IMR-90 (cell line): ENCODE results near the gene RBM5. TPM values are rescaled to one million over a fixed set of nuclear protein-coding genes. Genes with fewer than 3 reads are reported as not detected.

ENCODE experiments used
- ATAC-seq: fragments of 200-7000 bp; cut with Tn5 transposase; 2 replicates; pipeline ENCODE4 v1.9.1; 2020; ENCODE audit warnings: low read depth, mild to moderate bottlenecking, moderate library complexity
- BruUV-seq: library from RNA; stranded (reverse); fragments of 400-500 nt; replicated peaks from 2 replicates; lab custom pipeline; 2021; lab: Mats Ljungman, UMichigan
- CTCF ChIA-PET: fragments of 300-600 bp; formaldehyde crosslinking; extraction: SDS; loops from one replicate; lab custom pipeline; 2021; ENCODE audit warnings: antibody characterized with exemption; lab: Yijun Ruan, JAX
- POLR2A ChIA-PET: fragments of 300-600 bp; sonication (Branson Sonifier 250); formaldehyde crosslinking; loops from one replicate; lab custom pipeline; 2022; ENCODE audit warnings: antibody characterized with exemption; ENCODE audit not compliant: unreplicated experiment; lab: Charles Lee
- DNase-seq: peaks from one replicate; pipeline ENCODE4 v3.0.0; 2013
- H2AFZ ChIP-seq: replicated peaks from 2 replicates; pipeline ENCODE3; 2013; ENCODE audit warnings: low read length, mild to moderate bottlenecking; ENCODE audit not compliant: poor library complexity
- H2AK5ac ChIP-seq: 2 replicates; pipeline ENCODE4 v1.6.1; 2013; ENCODE audit warnings: low read depth, low read length, inconsistent platforms
- H2AK9ac ChIP-seq: replicated peaks from 2 replicates; pipeline ENCODE3; 2013; ENCODE audit warnings: mild to moderate bottlenecking, low read depth, low read length, moderate library complexity; ENCODE audit not compliant: poor library complexity
- H2BK120ac ChIP-seq: 2 replicates; pipeline ENCODE4 v1.6.1; 2013; ENCODE audit warnings: low read depth, low read length, inconsistent platforms
- H2BK15ac ChIP-seq: 3 replicates; pipeline ENCODE4 v1.6.1; 2013; ENCODE audit warnings: low read depth, low read length, inconsistent platforms
- H2BK20ac ChIP-seq: 2 replicates; pipeline ENCODE4 v1.6.1; 2013; ENCODE audit warnings: low read depth, mild to moderate bottlenecking, inconsistent platforms, low read length, moderate library complexity
- H2BK5ac ChIP-seq: 2 replicates; pipeline ENCODE4 v1.6.1; 2013; ENCODE audit warnings: mild to moderate bottlenecking, low read depth, low read length, inconsistent platforms; ENCODE audit not compliant: poor library complexity, severe bottlenecking
- H3K14ac ChIP-seq: replicated peaks from 2 replicates; pipeline ENCODE4 v1.6.1; 2013; ENCODE audit warnings: low read depth, low read length, inconsistent platforms
- H3K18ac ChIP-seq: 2 replicates; pipeline ENCODE4 v1.6.1; 2013; ENCODE audit warnings: low read depth, low read length, control low read depth
- H3K23ac ChIP-seq: 2 replicates; pipeline ENCODE4 v1.6.1; 2013; ENCODE audit warnings: low read depth, low read length, inconsistent platforms
- H3K27ac ChIP-seq: 2 replicates; pipeline ENCODE4 v1.5.1; 2013; ENCODE audit warnings: mild to moderate bottlenecking, control low read depth, low read length; ENCODE audit not compliant: insufficient read depth
- H3K27me3 ChIP-seq: 2 replicates; pipeline ENCODE4 v1.6.1; 2013; ENCODE audit warnings: low read length; ENCODE audit not compliant: control insufficient read depth, insufficient read depth
- H3K36me3 ChIP-seq: 2 replicates; pipeline ENCODE4 v1.6.1; 2013; ENCODE audit warnings: low read length, mixed read lengths; ENCODE audit not compliant: control insufficient read depth, insufficient read depth
- H3K4ac ChIP-seq: 2 replicates; pipeline ENCODE4 v1.6.1; 2013; ENCODE audit warnings: low read depth, low read length, inconsistent platforms
- H3K4me1 ChIP-seq: 2 replicates; pipeline ENCODE4 v1.6.1; 2013; ENCODE audit warnings: low read length, mixed read lengths; ENCODE audit not compliant: control insufficient read depth, insufficient read depth
- H3K4me2 ChIP-seq: 2 replicates; pipeline ENCODE4 v1.6.1; 2013; ENCODE audit warnings: low read depth, mild to moderate bottlenecking, control low read depth, low read length, moderate library complexity
- H3K4me3 ChIP-seq: 2 replicates; pipeline ENCODE4 v1.5.1; 2013; ENCODE audit warnings: low read depth, mild to moderate bottlenecking, control low read depth, low read length, moderate library complexity; ENCODE audit not compliant: insufficient read depth
- H3K56ac ChIP-seq: 2 replicates; pipeline ENCODE4 v1.6.1; 2013; ENCODE audit warnings: low read length, inconsistent platforms; ENCODE audit not compliant: insufficient read depth; ENCODE audit errors: extremely low read depth
- H3K79me1 ChIP-seq, 2 experiments: 2 replicates each; pipeline ENCODE4 v1.6.1; 2013; ENCODE audit warnings: low read length in 2 of 2, inconsistent platforms in 1 of 2, low read depth in 1 of 2
- H3K9ac ChIP-seq: 2 replicates; pipeline ENCODE4 v1.6.1; 2013; ENCODE audit warnings: low read depth, low read length, control low read depth
- H3K9me1 ChIP-seq: 2 replicates; pipeline ENCODE4 v1.6.1; 2013; ENCODE audit warnings: low read length, inconsistent platforms; ENCODE audit not compliant: insufficient read depth
- H3K9me3 ChIP-seq: 2 replicates; pipeline ENCODE4 v1.6.1; 2013; ENCODE audit warnings: low read length; ENCODE audit not compliant: control insufficient read depth, insufficient read depth
- H4K20me1 ChIP-seq: 2 replicates; pipeline ENCODE4 v1.6.1; 2013; ENCODE audit warnings: low read length, inconsistent platforms; ENCODE audit not compliant: insufficient read depth
- H4K5ac ChIP-seq: 2 replicates; pipeline ENCODE4 v1.6.1; 2013; ENCODE audit warnings: mild to moderate bottlenecking, low read depth, low read length, control low read depth
- H4K8ac ChIP-seq, 2 experiments: 2 replicates each; pipeline ENCODE4 v1.6.1; 2013; ENCODE audit warnings: low read depth in 2 of 2, low read length in 2 of 2, control low read depth in 1 of 2, inconsistent platforms in 1 of 2
- H4K91ac ChIP-seq: 2 replicates; pipeline ENCODE4 v1.6.1; 2013; ENCODE audit warnings: low read depth, low read length, inconsistent platforms; ENCODE audit not compliant: insufficient read depth
- CEBPB ChIP-seq: IDR thresholded peaks from 2 replicates; pipeline ENCODE4 v1.6.1; 2012; ENCODE audit warnings: low read depth, low read length, improper control_type of control experiment
- CHD1 ChIP-seq: IDR thresholded peaks from 2 replicates; pipeline ENCODE4 v1.6.1; 2012; ENCODE audit warnings: low read depth, low read length, improper control_type of control experiment
- CTCF ChIP-seq: conservative IDR thresholded peaks from 2 replicates; pipeline ENCODE4 v1.5.1; 2012; ENCODE audit warnings: mild to moderate bottlenecking, low read depth, low read length, improper control_type of control experiment
- FOS ChIP-seq: fragments of 150-350 bp; IDR thresholded peaks from 2 replicates; pipeline ENCODE4 v1.6.1; 2016; ENCODE audit warnings: low read depth, low read length
- MAFK ChIP-seq: IDR thresholded peaks from 2 replicates; pipeline ENCODE4 v1.6.1; 2012; ENCODE audit warnings: low read depth, low read length, improper control_type of control experiment
- MAZ ChIP-seq: IDR thresholded peaks from 2 replicates; pipeline ENCODE4 v1.6.1; 2012; ENCODE audit warnings: low read depth, mild to moderate bottlenecking, low read length, improper control_type of control experiment, moderate library complexity, borderline replicate concordance
- MXI1 ChIP-seq: IDR thresholded peaks from 2 replicates; pipeline ENCODE4 v1.6.1; 2012; ENCODE audit warnings: low read depth, mild to moderate bottlenecking, low read length, moderate library complexity, borderline replicate concordance
- NFE2L2 ChIP-seq: fragments of 150-350 bp; IDR thresholded peaks from 2 replicates; pipeline ENCODE4 v1.6.1; 2016; ENCODE audit warnings: low read depth, mild to moderate bottlenecking, low read length
- POLR2A ChIP-seq: IDR thresholded peaks from 2 replicates; pipeline ENCODE4 v1.6.1; 2012; ENCODE audit warnings: mild to moderate bottlenecking, low read depth, low read length
- RAD21 ChIP-seq: IDR thresholded peaks from 2 replicates; pipeline ENCODE4 v1.6.1; 2012; ENCODE audit warnings: low read length, improper control_type of control experiment
- RCOR1 ChIP-seq: IDR thresholded peaks from 2 replicates; pipeline ENCODE4 v1.6.1; 2012; ENCODE audit warnings: mild to moderate bottlenecking, low read length, improper control_type of control experiment; ENCODE audit not compliant: insufficient replicate concordance
- RFX5 ChIP-seq: IDR thresholded peaks from 2 replicates; pipeline ENCODE4 v1.8.0; 2012; ENCODE audit warnings: low read depth, mild to moderate bottlenecking, low read length, moderate library complexity
- SMC3 ChIP-seq: fragments of 150-350 bp; IDR thresholded peaks from 2 replicates; pipeline ENCODE4 v1.6.1; 2016; ENCODE audit warnings: low read depth, mild to moderate bottlenecking, antibody characterized with exemption, low read length, moderate library complexity
- WGBS, 2 experiments: methylation state at CpG; one replicate each; pipeline versions ENCODE4 v1.1.5 to v1.1.7; 2013; ENCODE audit warnings: missing lambda C conversion rate in 2 of 2; ENCODE audit not compliant: insufficient read length in 1 of 2; ENCODE audit errors: extremely low coverage in 2 of 2; 5-methylcytosine and 5-hydroxymethylcytosine counted together
- dilution Hi-C: fragments of 300-500 bp; cut with HindIII; formaldehyde crosslinking; loops from one replicate; pipeline ENCODE4 v1.14.3; 2018; ENCODE audit warnings: low sequenced_read_pairs; ENCODE audit not compliant: unreplicated experiment
- in situ Hi-C: fragments of 300-500 bp; cut with MboI; formaldehyde crosslinking; loops from 3 replicates; pipeline ENCODE4 v1.14.3; 2019; ENCODE audit warnings: low sequenced_read_pairs, inconsistent platforms, mixed read lengths
- intact Hi-C: fragments of 100-400 bp; cut with micrococcal nuclease; formaldehyde crosslinking; loops from 2 replicates; pipeline ENCODE4 v1.10.0; 2022
- polyA plus RNA-seq, 3 experiments: library from polyadenylated mRNA; depleted of rRNA; stranded (reverse); fragments of >200 nt; gene quantifications; 2 replicates each; pipeline ENCODE4 v1.2.3, GENCODE V29; 2012; ENCODE audit warnings: low replicate concordance in 1 of 3
- total RNA-seq: library from RNA; depleted of rRNA; stranded (reverse); fragments of >200 nt; gene quantifications from 2 replicates; pipeline ENCODE4 v1.2.3, GENCODE V29; 2012
- TF ChIP-seq, protein P1 (sequence below): fragments of 150-350 bp; IDR thresholded peaks from 2 replicates; pipeline ENCODE4 v1.6.1; 2017; ENCODE audit warnings: mild to moderate bottlenecking, antibody characterized with exemption, low read length, low read depth
- TF ChIP-seq, protein P2 (sequence below): fragments of 150-350 bp; IDR thresholded peaks from 2 replicates; pipeline ENCODE4 v1.6.1; 2016; ENCODE audit warnings: low read depth, mild to moderate bottlenecking, low read length, moderate library complexity, borderline replicate concordance

The RBM5 gene
- total and polyA plus RNA-seq, 2 of the 4 experiments (the other 2 are of a cell fraction), result 121 to 155 TPM

- Histone ChIP-seq H3K4me1 (peaks cover 8% of the 10 kb centered on the region), H2BK120ac (no peak overlapping the region), H3K79me1 (no peaks in the 10 kb centered on the region), H3K9me1 (peaks cover 10% of the 10 kb centered on the region), H4K20me1 (no peaks in the 10 kb centered on the region), H3K4me2 (no peak overlapping the region), H2BK15ac (no peak overlapping the region), H3K27ac (no peak overlapping the region), H3K18ac (no peak overlapping the region), H2AK5ac (no peak overlapping the region; the same call in 1 of the 2 replicates), H2AK9ac (peak overlapping the region; percentile 11), H4K8ac (no peak overlapping the region), H3K23ac (no peak overlapping the region), H2AFZ (no peak overlapping the region), H2BK5ac (no peak overlapping the region), H3K9ac (no peak overlapping the region), H3K4me3 (no peak overlapping the region), H3K56ac (no peak overlapping the region), H4K91ac (no peak overlapping the region; the same call in 1 of the 2 replicates), H4K5ac (no peak overlapping the region), H3K4ac (no peak overlapping the region), H3K9me3 (no peaks in the 10 kb centered on the region), H3K27me3 (no peaks in the 10 kb centered on the region), H2BK20ac (no peak overlapping the region), H3K14ac (no peak overlapping the region), H3K36me3 (no peaks in the 10 kb centered on the region)
- intact Hi-C loops, result no loop called here
- in situ Hi-C loops, result no loop called here
- ATAC-seq, result peak; percentile 55
- WGBS, 2 experiments, result 40% methylated on average over 2 of the region's 6 CpGs; no CpG with 5 or more reads in 1 of the 2 experiments
- no TSS peak for BruUV-seq
- POLR2A ChIA-PET, result interaction anchor here (0.6 kb wide), 1 partner anchor 41 kb away, joined by 10 read pairs; no protein-coding TSS in a partner anchor
- dilution Hi-C loops, result no loop called here
- TF ChIP-seq POLR2A (no peak), RFX5 (no peak), MAZ (no peak), CHD1 (no peak), CEBPB (no peak), MXI1 (no peak), FOS (no peak), RAD21 (no peak), NFE2L2 (no peak), RCOR1 (no peak), SMC3 (no peak), MAFK (no peak), CTCF (no peak)
- TF ChIP-seq, protein P1, sequence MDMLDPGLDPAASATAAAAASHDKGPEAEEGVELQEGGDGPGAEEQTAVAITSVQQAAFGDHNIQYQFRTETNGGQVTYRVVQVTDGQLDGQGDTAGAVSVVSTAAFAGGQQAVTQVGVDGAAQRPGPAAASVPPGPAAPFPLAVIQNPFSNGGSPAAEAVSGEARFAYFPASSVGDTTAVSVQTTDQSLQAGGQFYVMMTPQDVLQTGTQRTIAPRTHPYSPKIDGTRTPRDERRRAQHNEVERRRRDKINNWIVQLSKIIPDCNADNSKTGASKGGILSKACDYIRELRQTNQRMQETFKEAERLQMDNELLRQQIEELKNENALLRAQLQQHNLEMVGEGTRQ, result no peak
- TF ChIP-seq, protein P2, sequence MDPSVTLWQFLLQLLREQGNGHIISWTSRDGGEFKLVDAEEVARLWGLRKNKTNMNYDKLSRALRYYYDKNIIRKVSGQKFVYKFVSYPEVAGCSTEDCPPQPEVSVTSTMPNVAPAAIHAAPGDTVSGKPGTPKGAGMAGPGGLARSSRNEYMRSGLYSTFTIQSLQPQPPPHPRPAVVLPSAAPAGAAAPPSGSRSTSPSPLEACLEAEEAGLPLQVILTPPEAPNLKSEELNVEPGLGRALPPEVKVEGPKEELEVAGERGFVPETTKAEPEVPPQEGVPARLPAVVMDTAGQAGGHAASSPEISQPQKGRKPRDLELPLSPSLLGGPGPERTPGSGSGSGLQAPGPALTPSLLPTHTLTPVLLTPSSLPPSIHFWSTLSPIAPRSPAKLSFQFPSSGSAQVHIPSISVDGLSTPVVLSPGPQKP, result no peak
- CTCF ChIA-PET, result no interaction called here
- peak; percentile 37 for DNase-seq
Observed at GRCh38 chr3:50147861-50148260, 59.1 kb downstream of the RBM5 start.
